Stimulated activated memory B cell treated with anti-CD40 and anti-IgM and Interleukin-4, amounts not matched to agents 10 μg/mL and 1 μg/mL and 100 μg/mL, for 72 hours (primary cell): Measurements from ENCODE around the gene PAH.
"Not testable (repeated sequence)": the region's sequence is repeated elsewhere in the genome, so short reads cannot be mapped to it uniquely, and the experiment has no call there.

ENCODE experiments used
- ATAC-seq: fragments of 150-1000 bp; cut with Tn5 transposase; 2 replicates; pipeline ENCODE4 v1.10.0; 2021
- H3K27ac Mint-ChIP-seq: one replicate; pipeline ENCODE4 v1.8.0; 2022; ENCODE audit warnings: mild to moderate bottlenecking, mixed read lengths
- H3K27me3 Mint-ChIP-seq: one replicate; pipeline ENCODE4 v1.8.0; 2022; ENCODE audit warnings: mixed read lengths
- H3K36me3 Mint-ChIP-seq: one replicate; pipeline ENCODE4 v1.8.0; 2022; ENCODE audit warnings: mixed read lengths
- H3K4me1 Mint-ChIP-seq: one replicate; pipeline ENCODE4 v1.8.0; 2022; ENCODE audit warnings: mixed read lengths
- H3K4me3 Mint-ChIP-seq: one replicate; pipeline ENCODE4 v1.8.0; 2022; ENCODE audit warnings: mild to moderate bottlenecking, moderate library complexity, mixed read lengths
- H3K9me3 Mint-ChIP-seq: one replicate; pipeline ENCODE4 v1.8.0; 2022; ENCODE audit warnings: mixed read lengths

The PAH gene

DNA sequence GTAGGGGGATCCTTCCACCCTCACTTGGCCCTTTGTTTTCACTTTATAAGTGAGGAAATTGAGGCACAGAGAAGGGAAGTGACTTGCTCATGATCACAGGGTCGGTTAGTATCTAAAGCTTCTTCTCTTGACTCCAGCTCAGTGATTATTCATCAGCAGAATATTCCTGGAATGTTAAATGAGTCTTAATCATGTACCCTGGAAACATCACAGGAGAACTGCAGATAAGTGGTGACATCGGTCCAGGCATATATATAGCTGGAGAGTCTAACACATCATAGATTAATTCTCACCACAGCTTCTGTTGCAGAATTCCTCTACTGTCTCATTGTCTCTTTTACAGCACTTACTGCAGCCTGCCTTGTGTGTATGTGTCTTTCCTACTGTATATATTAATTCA, 69.9 kb downstream of the PAH start:
- Mint-ChIP-seq H3K36me3 (no peaks in the 10 kb centered on the region), H3K27me3 (peaks cover 46% of the 10 kb centered on the region), H3K4me1 (no peaks in the 10 kb centered on the region), H3K9me3 (no peaks in the 10 kb centered on the region), H3K27ac (no peak overlapping the region), H3K4me3 (no peak overlapping the region)
- no peak for ATAC-seq

- no peaks in the 10 kb centered on the region for H3K4me1 Mint-ChIP-seq
- ATAC-seq, result no peak
- no peaks in the 10 kb centered on the region for H3K36me3 Mint-ChIP-seq
- H3K27ac Mint-ChIP-seq, result no peak overlapping the region
- H3K9me3 Mint-ChIP-seq, result no peaks in the 10 kb centered on the region
- H3K4me3 Mint-ChIP-seq, result no peak overlapping the region
- H3K27me3 Mint-ChIP-seq, result peaks cover 9% of the 10 kb centered on the region
Observed at GRCh38 chr12:102833687-102834441, 83.2 kb downstream of the PAH start.

GRCh38 chr12:102832826-102833225, 84.2 kb downstream of the PAH start:
- not testable (repeated sequence) for H3K27ac Mint-ChIP-seq, ATAC-seq

GRCh38 chr12:102824218-102824835, 92.7 kb downstream of the PAH start:
- Mint-ChIP-seq H3K27ac (no peak overlapping the region), H3K4me1 (no peaks in the 10 kb centered on the region), H3K36me3 (no peaks in the 10 kb centered on the region), H3K9me3 (peaks cover 3% of the 10 kb centered on the region), H3K4me3 (no peak overlapping the region), H3K27me3 (peaks cover 57% of the 10 kb centered on the region)
- ATAC-seq, result peak; percentile 36

More at GRCh38 chr12:102832826-102833225, 84.2 kb downstream of the PAH start:
- H3K36me3 Mint-ChIP-seq, H3K9me3 Mint-ChIP-seq, H3K27me3 Mint-ChIP-seq, H3K4me1 Mint-ChIP-seq, H3K4me3 Mint-ChIP-seq: not testable (repeated sequence)

DNA sequence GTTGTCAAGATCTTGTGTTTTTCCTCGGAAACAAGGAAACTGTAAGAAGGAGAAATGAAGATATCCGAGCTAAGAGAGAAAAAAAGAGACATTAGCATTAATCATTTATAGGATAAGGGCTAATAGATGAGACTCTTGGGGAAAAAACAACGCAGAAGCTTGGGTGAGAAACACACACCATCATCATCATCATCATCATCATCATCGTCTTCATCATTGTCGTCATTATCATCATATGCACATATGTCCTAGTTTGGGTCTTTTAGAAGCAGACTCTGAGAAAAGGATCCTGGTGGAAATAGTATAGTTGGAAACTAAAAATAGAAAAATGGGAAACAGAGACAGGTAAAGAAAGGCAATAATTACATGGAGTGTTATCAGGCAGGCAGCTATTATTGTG, 95.9 kb downstream of the PAH start:
- H3K9me3 Mint-ChIP-seq, result peaks cover 3% of the 10 kb centered on the region
- no peak overlapping the region for H3K27ac Mint-ChIP-seq
- no peaks in the 10 kb centered on the region for H3K36me3 Mint-ChIP-seq
- H3K4me3 Mint-ChIP-seq, result no peak overlapping the region
- no peaks in the 10 kb centered on the region for H3K4me1 Mint-ChIP-seq
- H3K27me3 Mint-ChIP-seq, result peaks cover 70% of the 10 kb centered on the region
- ATAC-seq, result no peak

GRCh38 chr12:102816816-102817434, 100.1 kb downstream of the PAH start:
- H3K36me3 Mint-ChIP-seq, result no peaks in the 10 kb centered on the region
- peaks cover 54% of the 10 kb centered on the region for H3K27me3 Mint-ChIP-seq
- no peak overlapping the region for H3K27ac Mint-ChIP-seq
- H3K4me1 Mint-ChIP-seq, result no peaks in the 10 kb centered on the region
- ATAC-seq, result no peak
- H3K4me3 Mint-ChIP-seq, result no peak overlapping the region
- no peaks in the 10 kb centered on the region for H3K9me3 Mint-ChIP-seq

DNA sequence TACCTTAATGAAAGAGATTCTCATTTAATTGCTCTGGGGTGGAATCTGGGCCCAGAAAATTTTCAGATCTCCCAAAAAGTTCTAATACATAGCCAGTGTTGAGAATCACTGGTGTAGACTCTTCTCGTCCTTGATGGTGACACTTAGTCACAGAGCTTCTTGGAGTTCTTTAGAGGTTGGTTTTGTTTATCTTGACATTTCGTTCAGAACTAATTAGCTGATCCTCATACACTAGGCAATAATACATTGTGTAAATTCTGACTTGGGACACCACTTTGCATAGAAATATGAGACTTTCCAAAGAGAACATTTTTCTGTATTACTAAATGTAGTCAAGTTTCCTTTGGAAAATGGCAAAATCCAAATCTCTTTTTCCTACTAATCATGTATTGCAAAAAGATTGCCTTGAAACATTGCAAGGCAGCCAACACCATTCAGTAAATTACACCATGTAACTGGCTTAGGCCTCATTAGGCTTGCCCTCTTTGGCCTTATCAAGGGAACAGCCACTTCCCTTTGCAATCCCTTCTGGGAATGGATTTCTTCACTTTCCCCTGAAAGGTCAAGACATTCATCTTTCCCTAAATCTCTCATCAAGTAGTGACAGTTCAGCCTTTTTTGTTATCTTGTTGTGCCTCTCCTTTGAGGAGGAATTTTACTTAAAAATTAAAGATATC, 102.2 kb downstream of the PAH start:
- H3K36me3 Mint-ChIP-seq, result no peaks in the 10 kb centered on the region
- H3K27me3 Mint-ChIP-seq, result peaks cover 43% of the 10 kb centered on the region
- no peaks in the 10 kb centered on the region for H3K4me1 Mint-ChIP-seq
- no peak overlapping the region for H3K4me3 Mint-ChIP-seq
- no peak overlapping the region for H3K27ac Mint-ChIP-seq
- H3K9me3 Mint-ChIP-seq, result no peaks in the 10 kb centered on the region
- ATAC-seq, result no peak

DNA sequence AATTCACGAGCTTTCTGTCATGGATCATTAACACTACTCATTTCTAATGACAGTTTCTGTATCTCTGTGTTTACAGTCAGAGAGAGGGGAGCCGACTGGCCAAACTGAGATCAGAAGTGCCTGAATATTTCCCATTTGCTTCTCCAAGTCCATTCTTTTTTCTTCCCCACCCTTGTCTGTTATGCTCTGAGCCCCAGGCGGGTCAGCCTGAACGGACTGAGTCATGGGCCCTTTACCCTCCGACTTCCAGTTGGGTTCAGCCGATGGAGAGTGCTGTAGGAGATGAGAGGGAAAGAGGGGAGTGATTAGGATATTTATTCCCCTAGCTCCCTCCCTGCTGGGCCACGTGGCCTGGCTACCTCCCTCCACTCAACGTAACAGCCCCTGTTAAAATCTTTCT, 104.7 kb downstream of the PAH start:
- no peak overlapping the region for H3K4me3 Mint-ChIP-seq
- H3K36me3 Mint-ChIP-seq, result no peaks in the 10 kb centered on the region
- ATAC-seq, result no peak
- no peak overlapping the region for H3K27ac Mint-ChIP-seq
- H3K27me3 Mint-ChIP-seq, result peaks cover 24% of the 10 kb centered on the region
- no peaks in the 10 kb centered on the region for H3K4me1 Mint-ChIP-seq
- H3K9me3 Mint-ChIP-seq, result no peaks in the 10 kb centered on the region

DNA sequence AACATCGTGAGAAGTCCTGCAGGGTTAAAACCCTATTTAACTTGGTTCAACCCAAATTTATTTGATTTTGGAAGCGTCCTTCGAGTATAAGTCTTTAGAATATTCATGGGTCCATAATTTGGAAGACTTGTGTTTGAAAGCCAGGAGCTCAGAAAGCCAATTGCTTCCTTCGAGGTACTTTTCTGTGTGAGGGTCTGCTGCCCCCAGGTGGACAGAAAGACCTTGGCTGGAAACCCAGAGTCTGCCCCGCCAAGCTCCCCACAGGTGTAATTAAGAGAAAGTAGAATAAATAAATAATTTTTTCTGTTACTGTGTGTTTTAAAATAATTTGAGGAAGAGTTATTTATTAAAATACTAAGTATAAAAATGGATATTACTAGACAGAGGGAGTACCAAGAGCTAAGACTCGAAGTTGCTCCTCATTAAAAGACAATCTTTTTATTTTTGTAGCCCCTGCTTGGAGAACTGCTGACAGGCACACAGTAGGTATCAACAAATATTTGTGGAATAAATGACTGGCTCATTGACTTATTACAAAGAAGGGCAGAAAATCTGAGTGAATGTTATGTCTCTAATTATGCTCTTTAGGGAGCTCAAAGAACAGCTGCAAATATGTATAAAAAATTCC, 105.8 kb downstream of the PAH start:
- Mint-ChIP-seq H3K27me3 (peaks cover 28% of the 10 kb centered on the region), H3K9me3 (no peaks in the 10 kb centered on the region), H3K4me1 (no peaks in the 10 kb centered on the region), H3K27ac (no peak overlapping the region), H3K4me3 (no peak overlapping the region), H3K36me3 (no peaks in the 10 kb centered on the region)
- no peak for ATAC-seq

DNA sequence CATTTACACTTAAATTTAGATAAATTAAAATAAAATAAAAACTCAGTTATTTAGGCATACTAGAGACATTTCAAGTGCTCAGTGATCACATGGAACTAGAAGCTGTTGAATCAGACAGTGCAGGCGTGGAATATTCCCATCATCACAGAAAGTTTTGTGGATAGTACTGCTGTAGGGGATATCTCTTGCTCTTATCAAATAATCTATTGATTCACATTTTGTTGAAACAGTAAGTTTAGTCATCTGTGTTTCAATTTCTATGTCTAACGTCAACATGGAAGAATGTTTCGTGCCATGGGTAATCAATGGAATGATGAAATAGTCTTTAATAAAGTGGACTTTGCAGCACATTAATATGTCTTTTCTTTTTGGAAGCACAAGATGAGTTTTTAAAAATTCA, 108.6 kb downstream of the PAH start:
- H3K27ac Mint-ChIP-seq, result no peak overlapping the region
- no peaks in the 10 kb centered on the region for H3K4me1 Mint-ChIP-seq
- no peaks in the 10 kb centered on the region for H3K9me3 Mint-ChIP-seq
- ATAC-seq, result no peak
- H3K36me3 Mint-ChIP-seq, result no peaks in the 10 kb centered on the region
- H3K4me3 Mint-ChIP-seq, result no peak overlapping the region
- peaks cover 28% of the 10 kb centered on the region for H3K27me3 Mint-ChIP-seq

- Mint-ChIP-seq H3K27ac (no peak overlapping the region), H3K9me3 (no peaks in the 10 kb centered on the region), H3K27me3 (peaks cover 15% of the 10 kb centered on the region)
Observed at GRCh38 chr12:102806592-102806991, 110.5 kb downstream of the PAH start.

GRCh38 chr12:102806110-102806509, 110.9 kb downstream of the PAH start:
- Mint-ChIP-seq H3K36me3 (no peaks in the 10 kb centered on the region), H3K27me3 (peaks cover 15% of the 10 kb centered on the region), H3K4me3 (no peak overlapping the region), H3K9me3 (no peaks in the 10 kb centered on the region), H3K27ac (no peak overlapping the region), H3K4me1 (no peaks in the 10 kb centered on the region)
- no peak for ATAC-seq

More at GRCh38 chr12:102806592-102806991, 110.5 kb downstream of the PAH start:
- Mint-ChIP-seq H3K36me3 (no peaks in the 10 kb centered on the region), H3K4me3 (no peak overlapping the region), H3K4me1 (no peaks in the 10 kb centered on the region)
- ATAC-seq, result no peak

- ATAC-seq, result no peak
- no peaks in the 10 kb centered on the region for H3K4me1 Mint-ChIP-seq
- H3K27me3 Mint-ChIP-seq, result peaks cover 4% of the 10 kb centered on the region
- no peak overlapping the region for H3K4me3 Mint-ChIP-seq
- H3K9me3 Mint-ChIP-seq, result no peaks in the 10 kb centered on the region
- H3K36me3 Mint-ChIP-seq, result no peaks in the 10 kb centered on the region
- H3K27ac Mint-ChIP-seq, result no peak overlapping the region
Observed at GRCh38 chr12:102800565-102800964, 116.5 kb downstream of the PAH start.

DNA sequence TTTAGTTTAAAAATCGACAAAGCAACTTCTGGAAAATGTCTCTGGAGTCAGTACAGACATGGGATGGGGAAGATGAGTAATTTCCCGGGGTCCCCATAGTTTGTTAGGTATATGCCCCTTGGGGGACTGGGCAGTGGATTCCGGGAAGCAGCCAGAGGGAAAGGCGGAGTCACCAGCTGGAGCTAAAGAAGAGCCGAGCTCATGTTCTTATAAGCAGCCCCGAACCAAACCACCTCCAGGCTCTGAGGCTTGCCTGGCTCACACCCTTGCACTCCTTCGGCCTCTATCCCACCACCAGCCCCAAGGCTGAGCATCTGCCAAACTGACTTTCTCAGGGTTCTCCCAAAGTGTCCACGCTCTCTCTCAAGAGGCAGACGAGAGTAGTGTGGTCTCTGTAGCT, 117.8 kb downstream of the PAH start:
- Mint-ChIP-seq H3K27me3 (peaks cover 10% of the 10 kb centered on the region), H3K36me3 (no peaks in the 10 kb centered on the region), H3K9me3 (no peaks in the 10 kb centered on the region), H3K4me3 (no peak overlapping the region), H3K27ac (no peak overlapping the region), H3K4me1 (no peaks in the 10 kb centered on the region)
- ATAC-seq, result no peak

DNA sequence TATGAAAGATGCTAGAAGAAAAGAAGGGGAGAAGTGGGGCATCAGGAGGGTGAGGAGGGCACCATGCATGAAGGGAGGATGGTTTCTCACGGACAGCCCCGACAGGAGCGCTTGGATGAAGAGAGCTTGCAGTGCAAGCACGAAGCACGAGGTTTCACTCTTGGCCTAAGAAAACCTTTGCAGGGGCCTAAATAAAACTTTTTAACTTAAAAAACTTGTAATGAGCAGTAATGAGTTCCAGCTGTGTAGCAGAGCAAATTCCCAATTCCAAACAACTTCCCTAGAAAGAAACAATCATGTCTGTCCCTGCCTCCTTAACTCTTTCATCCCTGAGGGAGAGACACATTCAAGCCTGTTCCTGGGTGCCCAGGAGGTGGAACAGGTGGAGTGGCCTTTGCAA, 119.5 kb downstream of the PAH start:
- Mint-ChIP-seq H3K27me3 (peaks cover 11% of the 10 kb centered on the region), H3K4me1 (no peaks in the 10 kb centered on the region), H3K36me3 (no peaks in the 10 kb centered on the region), H3K9me3 (no peaks in the 10 kb centered on the region), H3K4me3 (no peak overlapping the region), H3K27ac (no peak overlapping the region)
- no peak for ATAC-seq
